ENCODE results near the gene AHCTF1. TPM values are rescaled to one million over a fixed set of nuclear protein-coding genes. Genes with fewer than 3 reads are reported as not detected.
"Not testable (repeated sequence)": the region's sequence is repeated elsewhere in the genome, so short reads cannot be mapped to it uniquely, and the experiment has no call there.

The AHCTF1 gene
- total RNA-seq, 1 experiment from 2014 or later, result 65.8 TPM

GRCh38 chr1:246919902-246920301 lies 11.8 kb downstream of the AHCTF1 start:
- no peak overlapping the region for H3K4me3 ChIP-seq (ENCODE audit: low read depth, low read length, poor library complexity, severe bottlenecking)
- no TSS peak for BruUV-seq (replicated peaks)
- CTCF ChIA-PET, result no interaction called here
- H3K4me1 ChIP-seq (ENCODE audit: insufficient read depth, low read length, poor library complexity, severe bottlenecking), result peaks cover 7% of the 10 kb centered on the region
- peaks cover 19% of the 10 kb centered on the region for H3K36me3 ChIP-seq (ENCODE audit: insufficient read depth, low read length, poor library complexity, severe bottlenecking)
- TF ChIP-seq CTCF (conservative IDR thresholded peaks at IDR 0.05; ENCODE audit: low read depth, low read length) (no peak), EZH2 (IDR thresholded peaks at IDR 0.05; ENCODE audit: borderline replicate concordance, low read depth, low read length, poor library complexity, severe bottlenecking) (no peak)
- no peak overlapping the region for H3K27ac ChIP-seq (ENCODE audit: low read depth, low read length, poor library complexity, severe bottlenecking)
- no peaks in the 10 kb centered on the region for H3K9me3 ChIP-seq (ENCODE audit: low read depth, low read length, poor library complexity, severe bottlenecking)
- POLR2A ChIA-PET (ENCODE audit: low non-redundant PET), result no interaction called here
- DNase-seq (ENCODE audit: low spot score), result no peak
- intact Hi-C loops (cut with micrococcal nuclease; ENCODE audit: unreplicated experiment), result no loop called here
- H3K27me3 ChIP-seq (replicated peaks; ENCODE audit: insufficient read depth, low read depth, low read length, poor library complexity), result no peaks in the 10 kb centered on the region

GRCh38 chr1:246916026-246916923 lies 15.5 kb downstream of the AHCTF1 start:
- H3K36me3 ChIP-seq (ENCODE audit: insufficient read depth, low read length, poor library complexity, severe bottlenecking), result peaks cover 53% of the 10 kb centered on the region
- POLR2A ChIA-PET (ENCODE audit: low non-redundant PET); H3K27me3 ChIP-seq (replicated peaks; ENCODE audit: insufficient read depth, low read depth, low read length, poor library complexity); H3K4me3 ChIP-seq (ENCODE audit: low read depth, low read length, poor library complexity, severe bottlenecking); H3K9me3 ChIP-seq (ENCODE audit: low read depth, low read length, poor library complexity, severe bottlenecking); H3K4me1 ChIP-seq (ENCODE audit: insufficient read depth, low read length, poor library complexity, severe bottlenecking); intact Hi-C loops (cut with micrococcal nuclease; ENCODE audit: unreplicated experiment); CTCF ChIA-PET; DNase-seq (ENCODE audit: low spot score); H3K27ac ChIP-seq (ENCODE audit: low read depth, low read length, poor library complexity, severe bottlenecking); BruUV-seq (replicated peaks): not testable (repeated sequence)

GRCh38 chr1:246907472-246907871 lies 24.3 kb downstream of the AHCTF1 start:
- intact Hi-C loops (cut with micrococcal nuclease; ENCODE audit: unreplicated experiment), result no loop called here
- TF ChIP-seq EZH2 (IDR thresholded peaks at IDR 0.05; ENCODE audit: borderline replicate concordance, low read depth, low read length, poor library complexity, severe bottlenecking) (no peak), CTCF (conservative IDR thresholded peaks at IDR 0.05; ENCODE audit: low read depth, low read length) (peak; percentile 65)
- no peaks in the 10 kb centered on the region for H3K27me3 ChIP-seq (replicated peaks; ENCODE audit: insufficient read depth, low read depth, low read length, poor library complexity)
- H3K4me3 ChIP-seq (ENCODE audit: low read depth, low read length, poor library complexity, severe bottlenecking), result no peak overlapping the region
- H3K9me3 ChIP-seq (ENCODE audit: low read depth, low read length, poor library complexity, severe bottlenecking), result no peaks in the 10 kb centered on the region
- peak; percentile 70 for DNase-seq (ENCODE audit: low spot score)
- H3K36me3 ChIP-seq (ENCODE audit: insufficient read depth, low read length, poor library complexity, severe bottlenecking), result peaks cover 68% of the 10 kb centered on the region
- no TSS peak for BruUV-seq (replicated peaks)
- H3K27ac ChIP-seq (ENCODE audit: low read depth, low read length, poor library complexity, severe bottlenecking), result no peak overlapping the region
- ChIA-PET CTCF (no interaction called here), POLR2A (ENCODE audit: low non-redundant PET) (no interaction called here)
- H3K4me1 ChIP-seq (ENCODE audit: insufficient read depth, low read length, poor library complexity, severe bottlenecking), result peaks cover 11% of the 10 kb centered on the region

GRCh38 chr1:246906833-246907232 lies 24.9 kb downstream of the AHCTF1 start:
- peaks cover 11% of the 10 kb centered on the region for H3K4me1 ChIP-seq (ENCODE audit: insufficient read depth, low read length, poor library complexity, severe bottlenecking)
- H3K36me3 ChIP-seq (ENCODE audit: insufficient read depth, low read length, poor library complexity, severe bottlenecking), result peaks cover 68% of the 10 kb centered on the region
- no peak overlapping the region for H3K27ac ChIP-seq (ENCODE audit: low read depth, low read length, poor library complexity, severe bottlenecking)
- no peaks in the 10 kb centered on the region for H3K27me3 ChIP-seq (replicated peaks; ENCODE audit: insufficient read depth, low read depth, low read length, poor library complexity)
- H3K4me3 ChIP-seq (ENCODE audit: low read depth, low read length, poor library complexity, severe bottlenecking), result no peak overlapping the region
- no peaks in the 10 kb centered on the region for H3K9me3 ChIP-seq (ENCODE audit: low read depth, low read length, poor library complexity, severe bottlenecking)
- intact Hi-C loops (cut with micrococcal nuclease; ENCODE audit: unreplicated experiment), result no loop called here
- no TSS peak for BruUV-seq (replicated peaks)
- no peak for DNase-seq (ENCODE audit: low spot score)
- ChIA-PET POLR2A (ENCODE audit: low non-redundant PET) (no interaction called here), CTCF (interaction anchor here (0.6 kb wide), 1 partner anchor 183 kb away, joined by 5 read pairs; no protein-coding TSS in a partner anchor)
- TF ChIP-seq CTCF (conservative IDR thresholded peaks at IDR 0.05; ENCODE audit: low read depth, low read length) (no peak), EZH2 (IDR thresholded peaks at IDR 0.05; ENCODE audit: borderline replicate concordance, low read depth, low read length, poor library complexity, severe bottlenecking) (no peak)

All from A673 (cell line).